ENCODE data around the gene PLA2G4A.

- TF ChIP-seq POLR2A (IDR thresholded peaks at IDR 0.05; ENCODE audit: low read depth, low read length) (no peak), POLR2AphosphoS5 (IDR thresholded peaks at IDR 0.05; ENCODE audit: low read depth, low read length) (no peak)
Measured at GRCh38 chr1:186843931-186844330, 15.2 kb downstream of the PLA2G4A start.
